ENCODE measurements around the gene MLLT10.

GRCh38 chr10:21724687-21725367, 190.8 kb downstream of the MLLT10 start:
- TF ChIP-seq SIN3A (IDR thresholded peaks at IDR 0.05; ENCODE audit: borderline replicate concordance, insufficient read depth, low read length) (peak; percentile 62; the same call in 1 of the 2 replicates), REST (IDR thresholded peaks at IDR 0.05; ENCODE audit: insufficient read depth in 1 of 2, low read depth in 2 of 2, low read length in 2 of 2) (peak in 1 of 2 experiments; percentile 13; a peak in 1 of 4 replicates), POLR2AphosphoS5 (IDR thresholded peaks at IDR 0.05; ENCODE audit: low read depth, low read length) (no peak; the same call in 1 of the 2 replicates)
